Activated naive CD4-positive, alpha-beta T cell treated with anti-CD3 and anti-CD28 coated beads, Interleukin-2, amount 50 U/mL, for 72 hours (primary cell): ENCODE results near the gene RSAD1. TPM values are rescaled to one million over a fixed set of nuclear protein-coding genes. Genes with fewer than 3 reads are reported as not detected.
A peak's percentile ranks its signal among the peaks of the same experiment; 100 is the strongest.

ENCODE experiments used
- ATAC-seq, 2 donors: fragments of 150-1000 bp; cut with Tn5 transposase; 2 replicates each; pipeline ENCODE4 v1.10.0; 2021; ENCODE audit warnings: mild to moderate bottlenecking in 2 of 2, moderate library complexity in 2 of 2
- DNase-seq, 2 donors: peaks; one replicate each; pipeline ENCODE4 v3.0.0; 2021 to 2022; ENCODE audit warnings: low spot score in 2 of 2
- H3K27ac Mint-ChIP-seq, 2 donors: one replicate each; pipeline ENCODE4 v1.8.0; 2022; ENCODE audit warnings: mild to moderate bottlenecking in 2 of 2, mixed read lengths in 2 of 2
- H3K36me3 Mint-ChIP-seq, 2 donors: one replicate each; pipeline ENCODE4 v1.8.0; 2022; ENCODE audit warnings: mixed read lengths in 2 of 2
- H3K9me3 Mint-ChIP-seq, 2 donors: one replicate each; pipeline ENCODE4 v1.8.0; 2022; ENCODE audit warnings: mixed read lengths in 2 of 2
- total RNA-seq, 2 donors: library from RNA; stranded (reverse); gene quantifications; one replicate each; pipeline ENCODE4 v1.2.3, GENCODE V29; 2022

Gene RSAD1
- total RNA-seq, 2 donors from 2014 or later, result 24.4 to 51.0 TPM

DNA sequence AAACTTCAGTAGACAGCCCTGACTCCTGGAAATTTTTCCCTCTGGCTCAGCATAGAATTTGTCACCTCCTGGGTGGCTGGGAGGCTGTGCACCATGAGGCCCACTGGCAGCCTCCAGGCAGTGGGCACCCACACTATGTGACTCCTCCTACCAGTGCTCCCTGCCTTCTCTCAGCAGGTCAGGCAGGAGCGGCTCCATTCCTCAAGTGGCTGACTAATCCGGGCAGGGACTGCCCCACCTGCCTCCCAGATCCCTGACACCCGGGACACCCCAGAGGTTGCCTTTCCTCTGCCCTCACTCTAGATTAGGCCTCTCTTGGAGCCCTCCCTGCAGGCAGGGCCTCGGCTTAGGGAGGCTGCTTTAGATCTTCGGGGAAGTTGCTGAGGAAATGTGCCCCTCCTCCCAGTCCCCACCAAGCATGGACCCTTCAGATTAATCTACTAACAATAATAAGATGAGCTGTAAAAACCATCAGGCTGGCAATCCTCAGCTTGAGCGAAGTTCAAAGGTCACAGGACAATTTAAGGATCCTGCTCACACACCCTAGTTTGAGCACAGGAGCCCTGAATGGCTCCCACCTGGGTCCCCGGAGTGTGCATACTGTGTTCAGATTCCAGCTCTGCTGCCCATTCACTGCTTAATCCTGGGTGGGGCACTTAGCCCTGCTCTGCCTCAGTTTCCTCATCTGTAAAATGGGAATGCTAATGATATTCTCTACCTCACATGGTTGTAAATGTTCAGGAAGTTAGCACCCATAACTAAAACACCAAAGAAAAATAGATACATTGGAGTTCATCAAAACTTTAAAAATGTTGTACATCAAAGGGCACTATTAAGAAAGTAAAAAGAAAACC is 19.6 kb downstream of the RSAD1 start:
- H3K9me3 Mint-ChIP-seq, result no peaks in the 10 kb centered on the region
- no peaks in the 10 kb centered on the region for H3K36me3 Mint-ChIP-seq
- ATAC-seq, result no peak
- no peak for DNase-seq
- no peak overlapping the region for H3K27ac Mint-ChIP-seq

DNA sequence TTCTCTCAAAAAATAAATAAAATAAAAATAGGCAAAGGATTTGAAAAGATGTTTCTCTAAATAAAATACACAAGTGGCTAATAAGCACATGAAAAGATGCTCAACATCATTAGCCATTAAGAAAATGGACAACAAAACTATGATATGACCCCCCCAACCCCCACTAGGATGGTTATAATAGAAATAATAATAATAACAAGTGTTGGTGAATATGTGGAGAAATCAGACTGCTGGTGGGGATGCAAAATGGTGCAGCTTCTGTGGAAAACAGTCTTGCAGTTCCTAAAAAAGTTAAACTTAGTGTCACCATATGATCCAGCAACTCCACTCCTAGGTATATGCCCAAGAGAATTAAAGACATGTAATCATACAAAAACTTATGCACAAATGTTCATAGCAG is 20.6 kb downstream of the RSAD1 start:
- no peak for ATAC-seq
- Mint-ChIP-seq H3K9me3 (no peaks in the 10 kb centered on the region), H3K36me3 (no peaks in the 10 kb centered on the region), H3K27ac (no peak overlapping the region)
- no peak for DNase-seq

DNA sequence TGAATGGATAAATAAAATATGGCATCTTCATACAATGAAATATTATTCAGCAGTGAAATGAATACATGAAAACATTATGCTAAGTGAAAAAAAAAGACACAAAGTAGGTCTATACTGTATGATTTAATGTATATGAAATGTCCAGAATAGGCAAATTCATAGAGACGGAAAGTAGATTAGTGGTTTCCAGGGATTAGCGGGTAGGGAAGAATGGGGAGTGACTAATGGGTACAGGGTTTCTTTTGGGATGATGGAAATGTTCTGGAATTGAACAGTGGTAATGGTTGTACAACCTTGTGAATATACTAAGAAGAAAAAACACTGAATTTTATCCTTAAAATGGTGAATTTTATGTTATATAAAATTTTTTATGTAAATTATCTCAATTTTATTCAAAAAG is 21.1 kb downstream of the RSAD1 start:
- no peaks in the 10 kb centered on the region for H3K9me3 Mint-ChIP-seq
- DNase-seq, result no peak
- no peak for ATAC-seq
- no peak overlapping the region for H3K27ac Mint-ChIP-seq
- no peaks in the 10 kb centered on the region for H3K36me3 Mint-ChIP-seq

DNA sequence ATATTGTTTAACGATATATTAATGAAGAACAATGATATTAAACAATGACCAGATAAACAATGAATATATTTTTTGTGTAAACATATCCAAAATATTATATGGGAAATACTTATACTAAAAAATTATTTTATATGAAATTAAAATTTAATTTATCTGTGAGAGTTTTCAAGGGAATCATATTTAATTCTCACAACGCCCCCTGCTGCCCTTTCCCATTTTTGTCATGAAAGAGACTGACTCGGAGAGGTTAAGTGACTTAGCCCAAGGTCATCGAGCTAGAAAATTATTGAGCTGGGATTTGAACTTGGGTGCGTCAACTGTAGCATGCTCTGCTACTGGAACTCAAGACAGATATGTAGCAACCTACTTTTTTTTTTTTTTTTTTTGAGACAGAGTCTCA is 22.4 kb downstream of the RSAD1 start:
- ATAC-seq, result no peak
- peak in 1 of 2 donors; percentile 35 for DNase-seq
- Mint-ChIP-seq H3K36me3 (no peaks in the 10 kb centered on the region), H3K9me3 (no peaks in the 10 kb centered on the region), H3K27ac (no peak overlapping the region)

DNA sequence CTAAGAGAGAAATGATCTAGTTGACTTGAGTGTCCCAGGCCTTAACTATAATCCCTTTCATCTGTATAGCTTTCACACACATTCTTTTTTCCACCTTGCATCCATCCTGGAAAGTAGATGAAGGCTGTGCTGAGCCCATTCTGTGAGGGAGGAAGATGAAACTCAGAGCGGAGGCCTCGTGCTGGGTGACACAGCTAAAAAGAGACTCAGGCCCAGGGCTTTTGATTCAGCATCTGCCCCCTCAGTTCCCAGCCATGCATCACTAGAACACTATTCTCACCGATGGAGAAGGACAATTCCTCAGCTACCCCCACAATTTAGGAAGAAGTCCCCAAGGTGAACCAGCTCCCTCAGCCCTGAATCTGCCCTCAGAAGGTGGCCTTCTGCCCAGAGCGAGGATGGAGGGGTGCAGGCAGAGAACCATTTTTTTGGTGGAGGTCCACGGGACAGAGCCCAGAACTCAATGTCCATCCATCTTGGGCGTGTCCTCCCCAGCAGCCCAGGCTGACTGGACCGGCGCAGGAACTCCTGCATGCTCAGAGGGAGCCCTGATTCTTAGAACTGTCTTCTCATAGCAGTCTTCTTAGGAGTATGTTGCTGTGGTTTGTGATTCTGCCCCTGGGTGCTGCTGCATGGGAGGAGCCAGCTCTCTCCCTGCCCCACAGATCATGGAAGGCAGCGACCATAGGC is 23.8 kb downstream of the RSAD1 start:
- H3K9me3 Mint-ChIP-seq, result no peaks in the 10 kb centered on the region
- no peaks in the 10 kb centered on the region for H3K36me3 Mint-ChIP-seq
- ATAC-seq (no peak), DNase-seq (no peak)
- no peak overlapping the region for H3K27ac Mint-ChIP-seq

DNA sequence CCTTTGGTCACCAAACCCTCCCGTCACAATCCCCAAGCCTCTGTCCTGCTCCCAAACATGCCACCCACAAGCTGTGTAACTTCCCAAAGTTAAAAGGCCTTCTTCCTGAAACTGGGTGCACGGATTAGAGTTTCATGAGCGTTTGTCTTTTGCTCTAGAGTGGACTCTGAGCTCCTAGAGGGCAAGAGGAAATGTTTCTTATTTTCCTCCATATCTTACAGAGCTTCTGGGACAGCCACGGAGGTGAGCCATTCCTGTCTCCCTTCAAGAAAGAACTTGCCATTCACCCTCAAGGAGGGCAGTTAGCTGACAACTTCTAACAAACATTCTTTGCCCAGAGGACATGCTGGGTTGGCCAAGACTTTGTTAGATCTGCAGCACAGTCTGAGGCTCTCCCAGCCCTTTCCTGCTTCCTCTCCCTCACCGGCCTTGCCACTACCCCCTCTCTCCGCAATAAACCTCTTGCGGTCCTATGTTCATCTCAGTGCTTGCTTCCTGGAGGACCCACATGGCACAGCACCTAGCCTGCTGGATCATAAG is 27.0 kb downstream of the RSAD1 start:
- Mint-ChIP-seq H3K36me3 (no peaks in the 10 kb centered on the region), H3K27ac (no peak overlapping the region), H3K9me3 (no peaks in the 10 kb centered on the region)
- ATAC-seq (no peak), DNase-seq (no peak)

DNA sequence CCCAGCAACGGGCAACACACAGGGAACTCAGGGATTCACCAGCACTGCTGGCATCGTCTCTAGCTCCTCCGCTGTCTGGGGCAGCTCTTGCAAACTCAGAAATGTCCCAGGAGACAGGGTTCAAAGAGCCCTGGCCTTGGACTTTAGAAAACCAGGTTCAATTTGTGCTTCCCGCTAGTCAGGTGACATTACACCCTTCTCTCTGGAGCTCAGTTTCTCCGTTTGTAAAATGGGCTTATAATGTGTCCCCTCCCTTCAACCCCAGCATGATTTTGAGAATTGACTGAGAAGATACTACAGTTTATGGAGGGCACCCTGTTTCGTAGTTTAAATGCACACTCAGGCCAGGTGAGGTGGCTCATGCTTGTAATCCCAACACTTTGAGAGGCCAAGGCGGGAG is 27.6 kb downstream of the RSAD1 start:
- no peak for DNase-seq
- Mint-ChIP-seq H3K27ac (no peak overlapping the region), H3K9me3 (no peaks in the 10 kb centered on the region), H3K36me3 (no peaks in the 10 kb centered on the region)
- no peak for ATAC-seq

DNA sequence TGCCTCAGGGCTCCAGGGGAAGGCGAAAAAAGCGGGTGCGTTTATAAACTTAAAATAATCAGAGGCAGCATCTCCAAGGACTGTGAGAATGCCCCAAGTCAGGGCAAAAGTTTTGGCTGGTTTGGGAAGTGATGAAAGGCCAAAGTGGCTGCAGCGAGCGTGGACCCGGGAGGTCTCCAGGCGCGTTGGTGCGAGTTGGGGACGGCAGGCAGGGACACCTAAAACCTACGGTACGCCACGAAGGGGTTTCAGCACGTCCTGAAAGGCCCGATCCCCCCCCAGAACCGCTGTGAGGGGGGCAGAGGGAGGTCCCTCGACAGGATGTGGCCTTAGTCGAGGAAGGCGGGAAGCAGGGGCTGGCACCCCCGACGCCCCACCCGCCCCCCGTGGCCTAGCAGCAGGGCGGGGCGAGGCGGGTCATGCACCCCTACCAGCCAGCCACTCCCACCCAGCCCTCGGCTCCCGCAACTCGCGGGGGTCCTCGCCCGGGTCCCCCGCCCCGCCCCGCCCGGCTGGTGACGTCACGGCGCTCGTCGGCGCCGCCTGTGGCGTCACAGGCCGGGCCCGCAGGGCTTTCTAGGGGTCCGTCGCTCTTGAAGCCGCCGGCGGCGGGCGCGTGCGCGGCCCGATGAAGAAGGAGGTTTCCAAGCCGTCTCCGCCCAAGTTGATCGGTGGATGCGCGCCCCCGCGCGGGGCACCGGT is 29.4 kb downstream of the RSAD1 start, which contains the start of gene MYCBPAP:
MYCBPAP (plus strand) TSS at position 569 of the 702 bp plus-strand sequence. CDS start 236 bp downstream, outside the sequence.
- H3K27ac Mint-ChIP-seq, result peak within 1 kb of the TSS; percentile 85 to 95
- H3K9me3 Mint-ChIP-seq, result no peaks in the 10 kb centered on the region
- peak; percentile 46 to 49 for ATAC-seq
- H3K36me3 Mint-ChIP-seq, result no peaks in the 10 kb centered on the region
- DNase-seq, result peak; percentile 66 to 71

DNA sequence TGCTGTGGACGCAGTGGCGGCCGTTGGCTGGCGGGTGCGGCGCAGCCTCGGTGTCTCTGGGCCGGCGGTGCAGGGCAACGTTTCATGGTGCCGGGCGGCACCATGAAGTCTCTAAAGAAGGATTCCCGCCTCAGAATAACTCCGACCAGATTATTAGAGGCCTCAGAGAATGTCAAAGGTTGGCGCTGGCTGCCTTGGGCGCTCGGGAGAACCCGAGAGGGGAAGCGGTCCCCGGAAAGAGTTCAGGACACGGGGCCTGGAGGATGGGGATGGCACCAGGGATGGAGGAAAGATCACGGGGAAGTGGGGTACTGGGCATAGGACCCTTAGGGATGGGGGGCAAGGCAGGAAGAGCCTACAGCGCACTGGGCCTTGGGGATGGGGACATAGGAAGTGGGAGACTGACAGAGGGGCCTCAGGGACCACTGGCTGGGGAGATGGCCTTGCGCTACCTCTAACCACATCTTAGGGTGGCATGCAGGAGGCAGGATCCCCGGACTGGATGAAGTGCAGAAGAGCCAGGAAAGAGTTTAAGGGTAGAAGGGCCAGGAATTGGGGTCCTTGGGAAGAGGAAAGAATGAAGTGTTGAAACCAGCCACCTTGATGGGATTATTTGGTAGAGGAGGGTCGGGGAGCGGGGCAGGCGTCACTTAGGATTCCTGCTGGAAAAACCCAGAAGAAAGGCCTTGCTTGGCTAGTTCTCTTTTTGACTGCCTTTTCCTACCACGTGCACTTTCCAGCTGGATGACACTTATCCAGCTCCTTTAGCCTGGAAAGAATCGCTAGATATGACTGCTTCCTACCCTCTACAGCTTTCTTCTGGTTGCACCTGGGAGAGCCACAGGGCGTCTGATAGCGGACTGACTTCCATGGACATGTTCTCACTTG is 30.2 kb downstream of the RSAD1 start:
- no peak for DNase-seq
- Mint-ChIP-seq H3K36me3 (no peaks in the 10 kb centered on the region), H3K9me3 (no peaks in the 10 kb centered on the region), H3K27ac (peak overlapping the region in 1 of 2 donors; percentile 85)
- ATAC-seq, result no peak

DNA sequence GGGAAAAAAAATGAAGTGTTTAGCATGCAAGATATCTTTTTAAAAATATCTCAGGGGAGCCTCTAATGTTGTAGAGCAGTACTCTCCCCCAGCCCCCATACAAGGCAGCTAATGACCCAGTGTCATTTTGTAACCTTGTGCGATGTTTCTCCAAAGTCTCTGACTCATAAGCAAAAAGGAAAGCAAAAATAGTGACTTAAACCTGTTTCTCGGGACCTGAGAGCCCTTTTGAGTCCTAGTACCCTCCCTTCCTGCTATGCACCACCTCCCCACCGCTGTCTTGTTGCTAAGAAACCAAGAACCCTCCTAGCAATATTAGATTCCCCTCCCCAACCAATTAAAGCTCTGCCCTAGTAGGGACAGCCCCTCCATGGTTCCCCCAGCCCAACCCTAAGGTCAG is 32.4 kb downstream of the RSAD1 start:
- Mint-ChIP-seq H3K9me3 (no peaks in the 10 kb centered on the region), H3K36me3 (no peaks in the 10 kb centered on the region), H3K27ac (peak overlapping the region; percentile 83 to 84)
- peak; percentile 88 to 90 for ATAC-seq
- peak in 1 of 2 donors; percentile 63 for DNase-seq

DNA sequence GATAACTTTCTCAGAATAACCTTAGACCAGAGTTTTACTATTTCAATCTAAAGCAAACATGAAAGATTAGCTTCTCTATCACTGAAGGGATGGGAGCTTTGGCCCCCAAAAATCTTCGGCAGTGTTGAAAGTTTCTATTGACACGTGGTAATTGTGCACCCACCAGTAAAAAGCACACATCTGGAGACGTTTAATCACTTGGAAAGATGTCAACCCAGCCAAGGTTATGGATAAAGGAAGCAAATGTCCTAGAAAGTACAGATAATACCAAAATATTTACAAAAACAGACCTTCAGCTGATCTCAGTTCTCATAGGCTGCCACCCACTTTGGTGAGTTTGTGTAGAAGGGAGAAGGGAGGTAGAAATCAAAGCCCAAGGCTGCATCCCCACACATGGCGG is 34.8 kb downstream of the RSAD1 start:
- DNase-seq (no peak), ATAC-seq (no peak)
- no peak overlapping the region for H3K27ac Mint-ChIP-seq
- H3K9me3 Mint-ChIP-seq, result no peaks in the 10 kb centered on the region
- no peaks in the 10 kb centered on the region for H3K36me3 Mint-ChIP-seq

DNA sequence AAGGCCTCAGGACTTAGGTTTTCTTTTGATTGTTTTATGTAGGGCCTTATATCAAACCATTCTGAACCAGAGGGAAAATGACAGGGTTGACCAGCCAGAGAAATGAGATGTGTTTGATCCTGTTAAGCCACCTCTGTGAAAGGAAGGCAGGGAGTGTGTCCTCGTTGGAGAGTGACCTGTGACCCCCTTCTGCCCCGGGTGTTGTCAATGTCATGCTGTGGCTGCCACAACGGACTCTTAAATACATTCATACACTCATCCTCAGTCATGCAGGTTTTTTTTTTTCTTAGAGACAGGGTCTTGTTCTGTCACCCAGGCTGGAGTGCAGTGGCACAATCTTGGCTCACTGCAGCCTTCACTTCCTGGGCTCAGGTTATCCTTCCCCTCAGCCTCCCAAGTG is 35.7 kb downstream of the RSAD1 start:
- ATAC-seq, result no peak

DNA sequence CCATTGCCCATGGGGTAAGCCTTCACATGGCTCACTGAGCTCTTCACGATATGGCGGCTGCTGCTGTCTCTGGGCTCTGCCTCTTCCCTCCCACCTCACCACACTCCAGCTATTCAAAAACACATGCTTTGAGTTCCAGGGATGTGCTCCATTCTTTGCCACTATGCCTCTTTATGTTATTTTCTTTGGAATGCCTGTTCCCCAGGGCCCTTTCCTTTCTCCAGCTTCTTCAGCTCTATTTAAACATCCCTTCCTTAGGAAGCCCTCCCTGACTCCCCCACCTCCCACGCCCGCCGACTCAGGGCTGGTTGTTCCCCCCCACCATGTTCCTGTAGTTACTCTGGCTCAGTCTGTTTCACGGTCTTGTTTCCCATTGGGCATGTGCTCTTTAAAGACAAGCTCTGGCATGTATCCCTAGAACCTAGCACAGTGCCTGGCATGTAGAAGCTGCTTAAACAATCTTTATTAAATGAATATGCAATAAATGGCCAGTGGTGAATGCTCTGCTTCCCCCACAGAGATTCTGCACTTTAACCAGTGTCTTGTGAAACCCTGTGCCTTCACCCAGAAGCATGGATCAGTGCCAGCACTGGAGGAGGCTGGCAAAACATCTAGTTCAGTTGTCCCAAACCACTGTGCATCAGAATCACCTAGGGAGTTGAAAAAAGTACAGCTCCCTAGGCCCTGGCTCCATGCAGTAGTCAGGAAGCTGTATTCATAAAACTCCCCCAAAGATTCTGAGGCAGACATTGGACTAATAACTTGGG is 36.5 kb downstream of the RSAD1 start:
- ATAC-seq (no peak), DNase-seq (no peak)
- no peak overlapping the region for H3K27ac Mint-ChIP-seq
- H3K9me3 Mint-ChIP-seq, result no peaks in the 10 kb centered on the region
- H3K36me3 Mint-ChIP-seq, result no peaks in the 10 kb centered on the region

More for the DNA sequence above, 35.7 kb downstream of the RSAD1 start:
- Mint-ChIP-seq H3K9me3 (no peaks in the 10 kb centered on the region), H3K27ac (no peak overlapping the region), H3K36me3 (no peaks in the 10 kb centered on the region)
- no peak for DNase-seq

DNA sequence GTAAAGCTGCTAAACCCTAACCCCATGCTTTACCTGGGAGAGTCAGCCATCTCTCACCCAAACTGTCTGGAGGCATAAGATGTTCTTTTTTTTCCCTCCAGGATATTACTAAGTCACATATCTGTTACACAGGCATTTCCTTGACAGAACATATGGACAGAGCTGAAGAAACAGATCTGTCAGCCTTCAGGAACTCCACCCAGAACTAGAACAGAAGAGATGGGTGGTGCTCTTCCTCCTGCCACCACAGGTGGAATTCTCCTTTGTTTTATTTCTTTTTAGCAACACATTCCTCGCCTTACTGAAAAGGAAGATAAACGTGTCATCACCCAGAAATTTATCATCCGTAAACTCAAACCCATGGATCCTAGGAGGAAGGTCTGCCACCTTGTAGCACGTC is 38.4 kb downstream of the RSAD1 start:
- ATAC-seq, result no peak
- H3K27ac Mint-ChIP-seq, result peak overlapping the region in 1 of 2 donors; percentile 15
- H3K9me3 Mint-ChIP-seq, result no peaks in the 10 kb centered on the region
- no peaks in the 10 kb centered on the region for H3K36me3 Mint-ChIP-seq
- DNase-seq, result no peak

DNA sequence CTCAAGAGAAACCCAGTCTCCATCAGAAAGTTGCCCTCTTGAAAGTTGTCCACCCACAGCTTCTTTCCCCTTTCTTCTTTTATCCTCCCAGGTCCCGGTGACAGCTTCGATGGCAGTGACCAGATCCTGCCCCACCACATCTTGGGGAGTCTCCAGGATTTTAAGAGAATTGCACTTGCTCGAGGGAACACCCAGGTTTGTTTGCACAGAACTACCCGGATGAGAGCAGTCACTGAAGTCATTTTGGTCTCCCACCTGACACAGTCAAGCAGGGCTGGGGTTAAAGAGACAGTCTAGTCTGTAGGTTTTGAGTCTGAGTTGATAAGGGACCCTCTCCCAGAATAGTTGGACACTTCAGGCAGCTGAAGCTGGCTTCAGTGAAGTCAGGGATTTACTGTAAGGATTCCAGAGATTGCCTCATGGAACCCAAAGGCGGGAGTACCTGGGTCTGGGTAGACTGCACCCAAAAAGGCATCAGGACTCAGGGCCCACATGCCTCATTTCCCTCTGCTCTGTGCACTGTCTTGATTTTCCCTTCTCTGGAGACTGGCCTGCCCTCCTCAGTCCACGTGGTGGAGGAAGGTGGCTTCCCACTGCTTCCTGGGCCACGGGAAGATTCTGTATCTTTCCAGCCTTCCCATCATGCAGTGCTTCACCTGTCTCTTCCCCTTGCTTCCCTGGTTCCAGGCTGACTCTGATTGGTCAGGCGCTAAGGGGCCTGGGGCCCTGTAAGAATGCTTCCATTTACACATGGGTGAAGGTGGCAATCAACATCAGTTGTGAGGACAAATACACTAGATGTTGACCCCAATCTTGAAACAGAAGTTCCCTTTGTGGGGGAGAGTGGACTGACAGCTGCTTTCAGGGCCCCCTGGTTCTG is 39.1 kb downstream of the RSAD1 start:
- Mint-ChIP-seq H3K36me3 (no peaks in the 10 kb centered on the region), H3K9me3 (no peaks in the 10 kb centered on the region), H3K27ac (no peak overlapping the region)
- ATAC-seq, result no peak
- DNase-seq, result no peak
